Stimulated activated CD8-positive, alpha-beta memory T cell treated with anti-CD3 and anti-CD28 coated beads, Interleukin-12 subunit alpha, Interleukin-12 subunit beta, amount 100 ng/mL, for 1 hour (primary cell): ENCODE measurements around the gene CAVIN3.
"Not testable (repeated sequence)": the region's sequence is repeated elsewhere in the genome, so short reads cannot be mapped to it uniquely, and the experiment has no call there.

ENCODE experiments used
- DNase-seq: peaks from one replicate; pipeline ENCODE4 v3.0.0-alpha.2; 2020; ENCODE audit warnings: low read depth

Gene CAVIN3

DNA sequence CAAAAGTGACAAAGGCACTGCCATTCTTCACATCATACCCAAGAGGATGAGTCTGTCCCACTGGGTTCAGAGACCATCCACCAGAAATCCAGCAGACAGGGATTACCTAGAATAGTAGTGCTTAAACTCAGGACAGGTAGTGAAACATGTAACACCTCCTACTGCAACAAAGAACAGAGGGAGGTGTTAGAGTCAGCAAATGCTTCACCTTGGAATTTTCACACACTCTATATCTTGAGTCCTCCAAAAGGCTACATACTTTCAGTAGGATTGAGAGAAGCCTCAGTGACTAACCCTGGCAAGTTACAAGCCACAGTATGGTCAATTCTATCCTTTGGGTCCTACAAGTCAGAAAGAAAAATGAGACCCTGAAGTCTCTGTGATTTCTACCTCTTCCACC lies 6.0 kb upstream of the CAVIN3 start:
- no peak for DNase-seq

GRCh38 chr11:6323291-6323905 lies 3.1 kb upstream of the CAVIN3 start:
- no peak for DNase-seq

- DNase-seq: no peak
Measured at GRCh38 chr11:6321961-6322362, 1.7 kb upstream of the CAVIN3 start.

DNA sequence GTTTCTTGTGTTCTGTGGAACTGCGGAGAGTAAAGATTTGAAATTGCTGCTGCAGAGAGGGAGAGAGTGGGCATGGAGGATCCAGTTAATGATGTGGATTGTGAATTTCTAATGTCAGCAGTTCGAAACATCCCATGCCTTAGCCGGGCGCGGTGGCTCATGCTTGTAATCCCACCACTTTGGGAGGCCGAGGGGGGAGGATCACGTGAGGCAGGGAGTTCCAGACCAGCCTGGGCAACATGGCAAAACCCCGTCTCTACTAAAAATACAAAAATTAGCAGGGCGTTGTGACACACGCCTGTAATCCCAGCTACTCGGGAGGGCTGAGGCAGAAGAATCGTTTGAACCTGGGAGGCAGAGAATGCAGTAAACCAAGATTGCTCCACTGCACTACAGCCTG lies 1.1 kb upstream of the CAVIN3 start:
- DNase-seq: no peak

DNA sequence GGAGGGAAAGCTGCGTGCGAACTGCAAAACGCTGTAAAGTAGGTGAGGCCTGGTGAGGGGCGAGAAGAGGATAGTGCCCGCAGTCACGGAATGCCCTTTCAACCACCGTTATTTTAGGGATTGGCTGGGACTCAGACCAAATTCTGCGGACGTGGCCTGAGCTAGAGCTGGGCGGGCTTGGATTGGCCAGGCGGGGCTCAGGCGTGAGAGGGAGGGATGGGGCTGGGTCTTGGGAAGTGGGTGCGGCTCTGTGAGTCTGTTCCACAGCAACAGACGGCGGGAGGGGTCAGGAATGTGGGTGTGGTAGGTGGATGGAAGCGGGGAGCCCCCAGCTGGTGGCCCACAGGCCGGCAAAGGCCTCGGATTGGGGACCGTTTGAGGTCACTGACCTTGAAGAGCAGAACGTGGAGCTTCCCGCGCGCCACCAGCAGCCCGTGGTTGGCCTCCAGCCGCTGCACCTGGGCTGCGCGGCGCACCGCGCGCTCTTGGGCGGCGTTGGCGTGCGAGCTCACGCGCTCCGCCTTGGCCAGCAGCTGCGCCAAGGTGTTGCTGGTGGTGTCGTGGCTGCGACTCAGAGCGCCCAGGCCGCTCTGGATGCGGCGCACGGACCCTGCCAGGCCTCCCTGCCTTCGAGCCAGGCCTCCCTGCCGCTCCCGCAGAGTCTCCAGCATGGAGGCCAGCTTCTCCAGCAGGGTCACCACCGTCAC lies 444 bp downstream of the CAVIN3 start:
- DNase-seq: no peak

DNA sequence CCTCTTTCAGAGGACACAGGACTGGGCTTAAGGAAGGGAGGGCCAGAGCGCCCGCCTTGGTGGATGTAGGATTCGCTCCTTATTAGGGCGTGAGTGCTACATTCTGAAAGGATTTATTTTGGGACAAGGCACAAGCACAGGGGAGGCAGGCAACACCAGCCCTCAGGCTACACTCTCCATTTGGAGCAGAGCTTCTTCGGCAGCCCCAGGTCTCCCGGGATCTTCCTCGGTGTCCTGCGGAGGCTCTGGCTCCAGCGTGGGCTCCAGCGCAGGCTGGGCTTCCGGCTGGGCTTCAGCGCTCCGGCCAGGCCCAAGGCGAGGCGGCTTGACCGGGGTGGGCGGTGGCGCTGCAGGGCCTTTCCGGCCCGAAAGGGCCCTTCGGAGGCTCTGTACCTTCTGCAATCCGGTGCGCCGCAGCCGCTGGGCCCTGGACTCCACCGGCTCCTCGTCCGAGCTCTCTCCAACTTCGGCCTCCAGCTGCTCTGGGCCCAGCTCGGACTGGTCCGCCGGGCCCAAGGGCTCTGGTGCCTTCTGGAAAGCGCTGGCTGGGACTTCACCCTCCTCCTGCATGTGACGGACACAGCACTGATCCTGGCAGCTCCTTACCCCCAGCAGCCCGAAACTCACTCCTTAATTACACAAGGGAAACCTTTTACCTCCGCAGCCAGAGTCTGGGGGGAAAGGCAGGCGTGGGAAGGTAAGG lies 1.1 kb downstream of the CAVIN3 start:
- DNase-seq: no peak

DNA sequence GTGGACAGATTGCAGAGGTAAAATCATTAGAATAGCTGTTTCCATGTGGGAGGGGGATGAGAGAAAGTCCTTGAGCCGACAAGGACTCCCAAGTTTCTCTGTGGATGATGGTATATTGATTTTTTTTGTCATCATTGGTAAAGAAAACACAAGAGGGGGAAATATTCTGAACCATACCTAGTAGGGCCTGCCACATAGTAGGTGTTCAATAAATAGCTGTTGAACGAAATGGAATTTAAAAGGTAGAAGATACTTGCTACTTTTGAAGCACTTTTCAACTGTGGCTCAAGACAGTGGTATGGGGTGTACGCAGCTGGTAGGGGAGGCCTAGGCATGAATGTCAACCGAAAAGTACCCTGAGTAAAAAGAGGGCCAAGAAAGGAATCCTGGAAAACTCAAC lies 2.1 kb downstream of the CAVIN3 start:
- no peak for DNase-seq

- no peak for DNase-seq
Measured at GRCh38 chr11:6315811-6316425, 4.4 kb downstream of the CAVIN3 start.

DNA sequence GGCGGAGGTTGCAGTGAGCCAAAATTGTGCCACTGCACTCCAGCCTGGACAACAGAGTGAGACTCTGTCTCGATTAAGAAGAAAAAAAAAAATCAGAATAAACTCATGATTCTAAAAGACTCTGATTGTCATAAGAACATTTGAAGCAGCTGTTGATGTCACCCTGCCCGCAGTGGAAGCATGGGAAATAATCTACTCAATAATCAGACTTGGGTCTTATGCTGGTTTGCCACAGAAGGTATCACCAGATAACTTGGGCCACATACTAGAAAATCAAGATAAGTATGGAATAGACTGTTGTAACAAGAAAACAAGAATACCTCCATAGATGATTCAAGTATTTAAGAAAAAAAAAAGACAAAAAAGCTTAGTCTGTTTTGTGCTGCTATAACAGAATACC lies 8.2 kb downstream of the CAVIN3 start:
- DNase-seq: no peak

DNA sequence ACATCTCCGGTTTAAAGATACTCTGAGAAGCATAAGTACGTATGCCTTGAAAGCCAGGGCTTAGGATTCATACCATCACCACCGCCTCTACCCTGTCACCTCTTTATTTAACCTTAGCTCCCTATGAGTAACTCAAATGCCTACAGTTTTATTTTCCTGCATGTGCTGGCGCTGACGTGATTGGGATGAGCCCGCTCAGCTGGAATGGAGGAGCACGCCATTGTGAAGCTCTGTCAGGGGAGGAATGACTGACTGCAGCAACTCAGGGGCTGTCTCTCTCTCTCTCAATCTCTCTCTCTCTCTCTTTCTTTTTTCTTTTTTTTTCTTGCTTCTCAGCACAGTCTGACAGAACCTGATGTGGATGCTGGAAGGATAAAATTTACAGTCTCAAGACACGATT lies 12.4 kb downstream of the CAVIN3 start:
- DNase-seq: no peak

GRCh38 chr11:6305297-6305696 lies 15.0 kb downstream of the CAVIN3 start:
- DNase-seq: no peak

GRCh38 chr11:6303661-6304060 lies 16.6 kb downstream of the CAVIN3 start:
- DNase-seq: no peak

DNA sequence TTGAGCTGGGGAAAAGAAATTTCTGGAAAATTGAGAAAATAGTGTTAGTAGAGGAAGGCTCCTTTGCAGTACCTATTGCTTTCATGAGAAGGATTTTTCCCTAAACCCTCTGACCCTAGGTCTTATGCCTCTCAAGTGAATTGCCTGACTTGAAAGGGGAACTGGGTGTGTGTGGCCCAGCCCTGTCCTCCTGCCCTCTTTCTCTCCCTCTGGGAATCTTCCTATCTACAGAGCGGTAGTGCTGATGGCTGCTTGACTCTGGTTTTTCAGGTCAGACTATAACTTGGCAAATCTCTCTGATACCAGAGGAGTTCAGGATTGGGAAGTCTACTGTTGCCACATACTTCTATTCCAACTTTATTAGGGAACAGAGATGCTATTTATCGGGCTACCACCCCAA lies 19.2 kb downstream of the CAVIN3 start:
- DNase-seq: no peak

DNA sequence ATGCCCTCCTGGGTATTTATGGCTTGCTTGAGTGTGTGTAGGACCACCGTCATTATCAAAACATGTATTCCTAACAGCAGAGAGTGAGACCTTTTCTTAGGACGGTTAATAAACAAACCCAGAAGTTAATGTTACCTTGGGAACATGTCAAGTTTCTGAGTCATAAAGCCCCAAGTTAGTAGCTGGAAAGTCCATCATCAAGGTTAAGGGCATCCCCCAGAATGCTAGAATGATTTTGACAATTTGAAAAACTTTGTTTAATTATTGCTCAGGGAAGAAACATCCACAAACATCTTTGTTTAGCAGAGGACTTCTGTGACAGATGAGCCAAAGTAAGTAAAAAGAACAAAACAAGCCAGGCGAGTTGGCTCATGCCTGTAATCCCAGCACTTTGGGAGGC lies 20.0 kb downstream of the CAVIN3 start:
- DNase-seq: no peak

GRCh38 chr11:6298605-6299004 lies 21.7 kb downstream of the CAVIN3 start:
- no peak for DNase-seq

DNA sequence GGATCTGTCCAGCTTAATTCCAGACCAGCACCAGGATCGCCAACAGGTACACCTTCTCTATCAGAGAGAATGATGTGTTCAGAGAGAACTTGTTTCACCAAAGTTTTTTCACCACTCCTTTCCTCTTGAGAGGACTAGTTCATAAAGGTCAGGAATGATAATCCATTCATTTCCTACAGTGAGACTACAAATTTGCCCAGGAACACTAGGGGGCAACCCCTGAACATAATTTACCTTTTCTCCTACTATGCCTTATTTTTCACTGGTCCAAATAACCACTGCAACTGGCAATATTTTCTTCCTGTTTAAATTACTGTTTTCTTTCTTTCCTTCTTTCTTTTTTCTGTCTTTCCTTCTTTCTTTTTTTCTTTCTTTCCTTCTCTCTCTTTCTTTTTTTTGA lies 22.5 kb downstream of the CAVIN3 start:
- DNase-seq: no peak

DNA sequence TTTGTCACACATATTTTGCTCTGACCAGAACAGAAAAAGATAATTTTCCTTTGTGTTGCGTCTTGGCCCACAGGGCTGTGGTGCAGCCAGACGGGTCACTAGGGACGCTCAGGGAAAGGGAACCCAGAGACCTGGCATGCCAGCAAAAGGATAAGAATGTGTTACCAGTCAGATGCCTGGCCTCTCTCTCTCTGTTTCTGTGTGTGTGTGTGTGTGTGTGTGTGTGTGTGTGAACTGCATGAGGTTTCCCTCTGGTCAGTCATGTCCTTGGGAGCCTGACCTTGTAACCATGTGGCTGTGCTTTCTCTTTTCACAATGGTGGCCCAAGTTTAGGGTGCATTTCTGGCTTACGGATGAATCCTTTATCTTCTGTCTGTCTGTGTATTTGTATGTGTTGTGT lies 35.3 kb downstream of the CAVIN3 start:
- DNase-seq: no peak

- no peak for DNase-seq
Measured at GRCh38 chr11:6284250-6284649, 36.1 kb downstream of the CAVIN3 start.

- no peak for DNase-seq
Measured at GRCh38 chr11:6283453-6284023, 36.8 kb downstream of the CAVIN3 start.

DNA sequence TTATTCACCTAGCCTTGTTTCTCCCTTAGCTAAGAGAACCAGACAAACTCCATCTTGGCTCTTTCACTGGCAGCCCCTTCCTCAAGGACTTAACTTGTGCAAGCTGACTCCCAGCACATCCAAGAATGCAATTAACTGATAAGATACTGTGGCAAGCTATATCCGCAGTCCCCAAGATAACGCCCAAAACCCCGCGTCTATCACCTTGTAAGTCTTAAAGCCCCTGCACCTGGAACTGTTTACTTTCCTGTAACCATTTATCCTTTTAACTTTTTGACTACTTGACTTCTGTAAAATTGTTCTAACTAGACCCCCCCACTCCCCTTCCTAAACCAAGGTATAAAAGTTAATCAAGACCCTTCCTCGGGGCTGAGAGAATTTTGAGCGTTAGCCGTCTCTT lies 39.5 kb downstream of the CAVIN3 start:
- not testable (repeated sequence) for DNase-seq

- DNase-seq: no peak
Measured at GRCh38 chr11:6273188-6273587, 47.1 kb downstream of the CAVIN3 start.

GRCh38 chr11:6271598-6271997 lies 48.7 kb downstream of the CAVIN3 start:
- DNase-seq: no peak
